Subcutaneous adipose tissue (tissue), 4 donors: ENCODE data around the gene RFTN1. TPM values are rescaled to one million over a fixed set of nuclear protein-coding genes. Genes with fewer than 3 reads are reported as not detected.

Source experiments
- total RNA-seq, 4 donors: library from RNA; depleted of rRNA; stranded (reverse); fragments of >200 nt; gene quantifications; one replicate each; pipeline ENCODE4 v1.1.0, GENCODE V29; 2016
- TF ChIP-seq, protein P1 (sequence below): fragments of 450-650 bp; IDR thresholded peaks from one replicate; pipeline ENCODE4 v1.5.1; 2016; ENCODE audit warnings: low read depth, mild to moderate bottlenecking, control low read depth, antibody characterized with exemption, moderate library complexity

Gene RFTN1
- total RNA-seq, 4 donors from 2014 or later, result 58.1 to 116 (median 97.4) TPM

DNA sequence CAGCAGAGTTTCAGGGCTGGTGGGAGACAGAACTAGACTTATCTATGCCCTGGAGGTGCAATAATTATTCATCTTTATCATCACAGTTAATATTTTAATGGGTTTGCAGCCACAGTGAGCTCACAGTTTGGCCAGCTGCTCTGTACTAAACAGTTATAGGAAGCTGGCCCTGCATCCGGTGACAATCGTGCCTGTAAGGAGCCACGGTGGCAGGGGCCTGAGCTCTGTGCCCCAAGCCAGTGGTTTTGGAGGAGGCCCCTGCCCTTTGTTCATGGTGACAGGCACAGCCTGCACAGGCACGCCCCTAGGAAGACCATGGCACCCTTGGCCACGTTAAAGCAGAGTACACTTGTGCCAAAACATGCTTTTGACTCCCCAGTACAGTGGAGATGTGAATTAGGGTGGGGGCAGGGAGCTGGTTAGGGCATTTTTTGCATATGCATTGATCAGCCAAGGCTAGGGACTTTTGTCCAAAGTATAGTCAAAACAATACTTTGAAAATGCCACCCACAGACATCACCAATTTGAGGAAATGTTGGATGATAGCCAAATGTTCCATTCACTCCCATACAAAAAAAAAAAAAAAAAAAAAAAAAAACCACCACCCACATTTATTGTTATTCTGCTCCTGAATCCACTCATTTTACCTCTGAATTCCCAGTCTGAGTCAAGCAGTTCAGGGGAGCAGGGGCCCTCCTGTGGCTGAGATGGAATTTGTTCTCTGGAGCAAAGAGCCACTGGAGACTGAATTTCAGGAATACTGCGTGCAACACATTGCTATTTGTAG, 3.4 kb upstream of the RFTN1 start:
- TF ChIP-seq, protein P1, sequence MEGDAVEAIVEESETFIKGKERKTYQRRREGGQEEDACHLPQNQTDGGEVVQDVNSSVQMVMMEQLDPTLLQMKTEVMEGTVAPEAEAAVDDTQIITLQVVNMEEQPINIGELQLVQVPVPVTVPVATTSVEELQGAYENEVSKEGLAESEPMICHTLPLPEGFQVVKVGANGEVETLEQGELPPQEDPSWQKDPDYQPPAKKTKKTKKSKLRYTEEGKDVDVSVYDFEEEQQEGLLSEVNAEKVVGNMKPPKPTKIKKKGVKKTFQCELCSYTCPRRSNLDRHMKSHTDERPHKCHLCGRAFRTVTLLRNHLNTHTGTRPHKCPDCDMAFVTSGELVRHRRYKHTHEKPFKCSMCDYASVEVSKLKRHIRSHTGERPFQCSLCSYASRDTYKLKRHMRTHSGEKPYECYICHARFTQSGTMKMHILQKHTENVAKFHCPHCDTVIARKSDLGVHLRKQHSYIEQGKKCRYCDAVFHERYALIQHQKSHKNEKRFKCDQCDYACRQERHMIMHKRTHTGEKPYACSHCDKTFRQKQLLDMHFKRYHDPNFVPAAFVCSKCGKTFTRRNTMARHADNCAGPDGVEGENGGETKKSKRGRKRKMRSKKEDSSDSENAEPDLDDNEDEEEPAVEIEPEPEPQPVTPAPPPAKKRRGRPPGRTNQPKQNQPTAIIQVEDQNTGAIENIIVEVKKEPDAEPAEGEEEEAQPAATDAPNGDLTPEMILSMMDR, result no peak

DNA sequence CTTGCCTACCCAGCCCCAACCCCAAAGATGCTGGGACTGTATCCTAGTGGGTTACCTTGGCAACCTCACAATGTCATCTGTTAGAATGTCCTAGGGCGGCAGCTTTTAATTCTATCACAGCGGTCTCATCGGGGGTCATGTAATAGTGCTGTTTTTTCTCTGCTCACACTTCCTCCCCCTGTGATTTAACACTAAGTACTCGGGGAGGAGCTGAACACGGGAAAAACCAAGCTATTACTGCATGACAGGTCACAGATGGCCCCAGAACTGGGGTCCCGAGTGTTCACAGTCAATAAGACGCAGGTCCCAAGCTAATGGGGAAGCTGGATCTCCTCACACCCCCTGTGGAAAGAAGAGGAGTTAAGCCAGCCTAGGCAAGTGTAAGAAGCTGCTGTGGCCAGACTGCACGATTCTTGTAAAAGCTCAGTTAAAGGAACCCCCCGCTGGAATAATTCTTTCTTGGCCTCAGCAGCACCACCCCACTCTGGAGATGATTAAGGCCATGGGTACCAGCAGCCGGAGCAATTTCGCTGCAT, 2.5 kb upstream of the RFTN1 start:
- TF ChIP-seq, protein P1, result no peak

DNA sequence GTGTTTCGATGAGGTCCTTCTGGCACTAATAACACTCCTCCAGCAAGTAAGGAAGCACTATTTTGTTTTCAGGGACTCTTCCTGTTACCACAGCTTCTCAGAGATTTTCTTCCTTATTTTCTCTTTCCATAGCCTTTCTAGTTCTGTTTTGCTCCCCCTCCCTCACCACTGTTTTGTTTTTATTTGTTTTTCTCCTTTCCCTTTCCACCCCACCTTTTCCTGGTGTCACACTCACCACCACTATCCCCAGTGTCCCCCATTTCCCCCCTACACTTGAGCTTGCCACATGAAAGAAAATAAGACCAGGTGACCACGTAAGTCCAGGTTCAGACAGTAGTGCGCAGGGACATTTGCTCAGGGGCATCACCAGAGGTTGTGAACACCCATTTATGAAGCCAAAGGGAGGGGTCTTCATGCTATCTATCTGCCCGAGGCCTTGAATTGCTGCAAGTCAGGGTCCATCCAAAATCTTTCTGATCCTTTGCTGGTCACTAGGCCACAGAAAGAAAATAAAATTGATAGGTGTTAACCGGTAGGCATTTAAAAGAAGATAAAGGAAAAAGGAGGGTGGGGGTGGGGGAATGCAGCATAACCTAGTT, 1.4 kb upstream of the RFTN1 start:
- TF ChIP-seq, protein P1, result no peak

DNA sequence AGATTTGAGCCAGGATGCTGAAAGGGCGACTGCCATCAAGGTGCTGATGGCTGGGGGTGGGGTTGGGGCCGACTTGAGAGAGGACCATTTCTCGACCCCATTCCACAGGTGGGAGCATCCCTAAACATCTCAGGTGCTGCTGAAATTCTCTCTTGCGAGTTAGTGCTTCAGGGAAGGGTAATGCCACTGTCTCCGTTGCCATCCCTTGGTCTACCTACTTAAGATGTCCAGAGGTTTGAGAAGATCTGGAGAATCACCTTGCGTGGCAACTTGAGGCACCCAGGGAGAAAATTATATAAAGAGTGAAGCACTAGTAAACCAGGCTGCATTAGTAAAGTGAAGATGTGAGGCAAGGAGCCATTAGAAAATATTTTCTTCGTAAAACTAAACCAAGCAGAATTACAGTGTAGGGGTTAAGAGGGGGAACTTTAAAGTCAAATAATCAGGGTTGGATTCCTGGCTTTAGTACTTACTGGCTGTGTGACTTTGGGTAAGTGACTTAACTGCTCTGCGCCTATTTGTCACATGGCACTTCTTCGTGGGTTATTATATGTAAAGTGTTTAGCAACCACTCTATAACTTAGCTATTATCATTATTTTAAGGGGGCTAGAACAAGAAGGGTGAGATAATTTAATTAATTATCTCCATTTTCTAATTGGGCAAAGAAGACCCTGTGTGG, 662 bp upstream of the RFTN1 start:
- TF ChIP-seq, protein P1, result no peak

DNA sequence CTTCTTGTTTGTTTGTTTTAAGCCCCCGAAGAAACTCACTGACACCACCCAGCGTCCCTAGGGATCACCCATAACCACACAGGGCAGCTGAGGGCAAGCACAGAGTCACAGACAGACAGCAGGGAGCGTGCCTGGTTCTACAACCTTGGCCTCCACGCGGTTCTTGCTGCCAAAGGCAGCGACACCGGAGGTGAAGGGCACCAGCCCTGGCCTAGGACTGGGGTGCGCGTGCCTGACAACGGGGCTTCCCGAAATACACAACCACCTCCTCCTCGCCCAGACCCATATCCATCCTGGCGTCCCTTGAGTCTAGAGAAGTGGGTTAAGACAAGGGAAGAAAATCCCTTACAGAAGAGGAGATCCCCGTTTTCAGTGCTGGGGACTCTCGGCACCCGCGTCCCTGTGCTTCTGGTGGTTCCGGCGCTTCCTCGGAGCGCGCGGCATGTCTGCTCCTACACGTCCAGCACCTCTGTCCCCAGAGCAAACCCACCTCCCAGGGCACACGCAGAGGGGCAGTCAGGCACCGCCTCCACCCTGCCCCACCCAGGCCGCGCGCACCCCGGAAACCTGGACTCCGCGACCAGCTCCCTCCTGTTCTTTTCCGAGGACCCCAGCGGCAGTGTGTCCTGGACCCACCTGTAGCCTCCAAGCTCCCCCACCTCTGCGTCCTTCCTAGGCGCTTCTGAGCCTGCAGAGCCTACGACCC, 911 bp downstream of the RFTN1 start:
- TF ChIP-seq, protein P1, result no peak

DNA sequence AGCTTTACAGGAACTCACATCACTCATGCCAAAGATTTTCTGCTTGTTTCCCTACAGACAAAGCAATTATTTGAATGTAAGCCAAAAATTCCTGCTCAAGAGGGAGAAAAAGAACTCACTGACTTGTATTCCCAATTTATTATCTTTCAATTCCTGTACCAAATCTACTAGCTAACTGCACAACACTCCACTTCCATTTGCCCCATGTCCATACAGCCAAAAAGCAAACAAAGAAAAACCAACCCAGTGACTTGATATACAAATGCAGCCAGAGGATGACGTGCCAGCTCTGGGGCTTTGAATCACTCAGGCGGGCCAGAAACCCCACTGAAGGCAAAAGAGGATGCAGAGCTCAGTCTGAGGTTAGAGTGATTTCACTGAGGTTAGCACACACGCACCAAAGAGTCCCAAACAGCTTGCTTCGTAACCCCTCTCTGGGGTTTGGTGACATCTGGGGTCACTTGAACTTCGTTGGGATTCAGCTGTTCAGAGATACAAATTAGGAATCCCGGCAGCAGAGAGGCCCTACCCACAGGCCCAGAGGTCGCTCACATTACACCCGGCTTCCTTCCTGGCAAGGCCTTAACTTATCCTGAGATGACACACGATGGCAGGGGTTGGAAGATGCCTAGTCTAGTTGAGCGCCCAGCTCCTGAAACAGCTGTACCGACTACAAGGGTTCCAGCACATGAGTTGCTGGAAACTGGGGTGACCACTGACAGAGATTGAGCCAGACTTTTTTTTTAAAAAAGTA, 1.6 kb downstream of the RFTN1 start:
- TF ChIP-seq, protein P1, result no peak
